ENCODE data around the gene IL10RB. TPM values are rescaled to one million over a fixed set of nuclear protein-coding genes. Genes with fewer than 3 reads are reported as not detected.

The IL10RB gene
- total and polyA plus RNA-seq, 2 of the 8 experiments (the other 6 are each of a cell fraction or from before 2014, with no cell fraction given) = 2.7 to 3.2 TPM

GRCh38 chr21:33314111-33314510, 47.9 kb downstream of the IL10RB start:
- Histone ChIP-seq H2AFZ (ENCODE audit: low read length) (no peak overlapping the region), H3K23ac (ENCODE audit: insufficient read length) (no peak overlapping the region), H3K23me2 (ENCODE audit: low read depth, low read length) (no peaks in the 10 kb centered on the region), H3K56ac (replicated peaks; ENCODE audit: insufficient read length, low read depth, low read length) (no peak overlapping the region), H4K20me1 (replicated peaks in 1 of 2; ENCODE audit: control insufficient read depth in 1 of 2, insufficient read depth in 2 of 2, low read length in 2 of 2) (no peaks in the 10 kb centered on the region), H3K9ac (replicated peaks in 1 of 4; ENCODE audit: extremely low read depth in 1 of 4, low read depth in 3 of 4, low read length in 3 of 4) (no peak overlapping the region), H3K36me3 (ENCODE audit: control insufficient read depth in 2 of 4, insufficient read depth in 4 of 4, low read length in 3 of 4) (no peaks in the 10 kb centered on the region), H3K4me3 (ENCODE audit: extremely low read depth in 1 of 4, insufficient read depth in 2 of 4, low read depth in 3 of 4, low read length in 4 of 4) (no peak overlapping the region), H3K4ac (replicated peaks; ENCODE audit: insufficient read length, low read depth, low read length) (no peak overlapping the region), H2BK15ac (ENCODE audit: low read length) (no peak overlapping the region), H2BK5ac (ENCODE audit: low read depth, low read length) (no peak overlapping the region), H3K18ac (ENCODE audit: extremely low read depth, low read length) (no peak overlapping the region), H3K9me3 (ENCODE audit: insufficient read depth in 2 of 2, low read depth in 1 of 2, low read length in 1 of 2) (no peaks in the 10 kb centered on the region), H4K91ac (replicated peaks; ENCODE audit: insufficient read length, low read length) (no peak overlapping the region), H3K79me2 (ENCODE audit: control insufficient read depth in 1 of 2, insufficient read depth in 2 of 2, low read length in 2 of 2) (no peaks in the 10 kb centered on the region), H4K8ac (ENCODE audit: extremely low read depth, insufficient read depth, low read length) (no peak overlapping the region), H2BK120ac (replicated peaks; ENCODE audit: low read depth, low read length) (no peak overlapping the region), H3K79me1 (ENCODE audit: low read depth, low read length) (no peaks in the 10 kb centered on the region), H2BK12ac (ENCODE audit: low read depth, low read length) (no peak overlapping the region), H2BK20ac (ENCODE audit: low read length) (no peak overlapping the region), H3K14ac (ENCODE audit: insufficient read length) (no peak overlapping the region), H3K4me1 (replicated peaks in 1 of 4; ENCODE audit: control insufficient read depth in 3 of 4, insufficient read depth in 4 of 4, low read length in 3 of 4) (no peaks in the 10 kb centered on the region), H2AK5ac (ENCODE audit: low read depth, low read length) (no peak overlapping the region), H3K27ac (ENCODE audit: low read depth, low read length) (no peak overlapping the region), H3K4me2 (ENCODE audit: insufficient read depth in 1 of 2, low read depth in 2 of 2, low read length in 2 of 2) (no peak overlapping the region), H4K5ac (ENCODE audit: insufficient read length, low read depth, low read length) (no peak overlapping the region), H3K27me3 (replicated peaks in 1 of 4; ENCODE audit: control insufficient read depth in 3 of 4, extremely low read depth in 1 of 4, insufficient read depth in 3 of 4, low read length in 3 of 4) (no peaks in the 10 kb centered on the region)
- TF ChIP-seq EP300 (IDR thresholded peaks at IDR 0.05; ENCODE audit: borderline replicate concordance in 1 of 2, low read depth in 2 of 2, low read length in 2 of 2) (no peak), ATF2 (IDR thresholded peaks at IDR 0.05; ENCODE audit: low read length) (no peak), CHD1 (IDR thresholded peaks at IDR 0.05; ENCODE audit: low read depth, low read length) (no peak), NANOG (IDR thresholded peaks at IDR 0.05; ENCODE audit: insufficient read depth, low read depth, low read length, poor library complexity, severe bottlenecking) (no peak), CEBPB (IDR thresholded peaks at IDR 0.05; ENCODE audit: low read depth, low read length) (no peak), GABPA (IDR thresholded peaks at IDR 0.05; ENCODE audit: borderline replicate concordance, insufficient read depth, low read length) (no peak)
- CTCF ChIA-PET (ENCODE audit: partially characterized antibody) = interaction anchor here (1.2 to 3.1 kb wide), 4 partner anchors 11 to 47 kb away, joined by 3 to 13 read pairs (median 4); no protein-coding TSS in a partner anchor
- 84% methylated on average over 4 of the region's 4 CpGs; no CpG with 5 or more reads in 1 of the 2 experiments for WGBS, 2 experiments (ENCODE audit: extremely low coverage in 1 of 2, insufficient coverage in 1 of 2, insufficient read length in 1 of 2, insufficient replicate concordance in 2 of 2, low coverage in 1 of 2, low lambda C conversion rate in 2 of 2, missing lambda C conversion rate in 1 of 2)
- POLR2A ChIA-PET (ENCODE audit: partially characterized antibody) = interaction anchor here (1.6 to 2.0 kb wide), 2 partner anchors 11 to 48 kb away, joined by 5 to 6 read pairs; partner anchors contain the start of gene IFNAR1
- no peak for FAIRE-seq
- no peak for DNase-seq (ENCODE audit: low read depth in 1 of 2, low spot score in 2 of 2)

Data from H1 (cell line).